HPDE6-E6E7 (cell line): ENCODE results near the gene HORMAD2.

Source experiments
- DNase-seq: peaks from one replicate; pipeline ENCODE4 v3.0.0; 2011; ENCODE audit warnings: missing footprints; ENCODE audit errors: extremely low spot score

The HORMAD2 gene

DNA sequence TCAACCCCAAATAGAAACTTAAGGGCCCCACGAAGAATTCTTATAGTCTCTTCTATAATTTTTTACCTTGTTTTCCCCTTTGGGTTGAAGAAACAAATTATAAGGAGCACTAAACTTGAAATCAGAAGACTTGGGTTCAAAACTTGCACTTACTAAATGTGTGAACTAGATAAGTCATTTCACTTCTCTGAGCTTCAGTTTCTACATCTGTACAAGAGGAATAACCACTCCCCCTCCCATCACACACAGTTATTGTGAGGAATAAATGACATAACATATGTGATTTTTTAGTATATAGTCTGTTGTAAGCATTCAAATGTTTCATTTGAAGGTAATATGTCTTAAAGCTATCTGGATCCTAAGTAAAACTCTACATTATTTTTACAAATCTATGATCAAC, 87.5 kb downstream of the HORMAD2 start:
- DNase-seq: no peak

DNA sequence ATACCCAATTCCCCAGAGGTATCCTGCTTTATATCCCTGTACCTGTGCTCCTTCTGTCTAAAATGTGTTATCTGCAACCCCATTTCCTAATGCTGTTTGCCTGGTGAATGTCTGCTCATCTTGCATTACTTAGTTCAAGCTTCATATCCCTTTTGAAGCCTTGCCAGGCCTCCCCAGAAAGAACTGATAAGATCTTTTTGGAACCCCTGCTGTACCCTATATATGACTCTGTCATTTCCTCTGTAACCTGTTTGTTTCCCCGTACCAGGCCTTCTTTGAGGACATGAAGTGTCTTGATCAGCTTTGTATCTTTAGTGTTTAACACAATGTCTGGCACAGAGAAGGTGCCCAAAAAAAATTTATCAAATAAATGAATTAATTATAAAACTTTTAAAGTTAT, 88.7 kb downstream of the HORMAD2 start:
- no peak for DNase-seq

DNA sequence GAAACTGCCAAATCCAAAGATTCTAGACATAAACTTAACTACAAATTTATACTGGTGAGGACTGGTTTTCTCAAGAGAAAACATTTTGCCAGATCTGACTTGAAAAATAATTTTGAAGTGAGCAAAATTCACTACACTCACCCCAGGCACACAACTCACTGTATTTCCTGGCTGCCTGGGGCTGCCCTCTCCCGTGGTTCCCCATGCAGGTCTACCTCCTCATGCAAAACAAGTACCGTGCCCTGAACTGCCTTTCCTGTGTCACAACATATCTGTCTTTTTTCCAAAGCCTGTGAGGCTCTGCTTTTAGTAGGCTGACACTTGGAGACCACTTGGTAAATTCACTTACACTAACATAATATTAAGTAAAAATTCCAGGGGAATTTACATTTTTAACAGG, 89.9 kb downstream of the HORMAD2 start:
- no peak for DNase-seq

DNA sequence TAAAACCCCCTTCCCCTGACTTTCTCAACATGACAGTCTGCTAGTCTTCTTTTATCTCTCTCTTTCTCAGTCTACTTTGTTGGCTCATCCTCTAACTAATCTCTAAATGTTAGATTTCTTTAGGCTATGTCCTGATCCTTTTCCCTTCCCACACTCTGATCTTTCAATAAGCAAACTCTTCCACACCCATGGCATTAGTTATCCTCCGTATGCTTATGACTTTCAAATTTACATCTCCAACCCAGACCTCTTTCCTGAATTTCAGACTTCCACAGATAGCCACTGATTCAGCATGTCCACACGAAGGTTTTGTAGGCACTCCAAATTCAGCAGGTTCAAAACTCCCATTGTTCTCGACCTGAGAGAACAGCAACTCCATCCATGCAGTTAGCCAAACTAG, 90.7 kb downstream of the HORMAD2 start:
- no peak for DNase-seq

DNA sequence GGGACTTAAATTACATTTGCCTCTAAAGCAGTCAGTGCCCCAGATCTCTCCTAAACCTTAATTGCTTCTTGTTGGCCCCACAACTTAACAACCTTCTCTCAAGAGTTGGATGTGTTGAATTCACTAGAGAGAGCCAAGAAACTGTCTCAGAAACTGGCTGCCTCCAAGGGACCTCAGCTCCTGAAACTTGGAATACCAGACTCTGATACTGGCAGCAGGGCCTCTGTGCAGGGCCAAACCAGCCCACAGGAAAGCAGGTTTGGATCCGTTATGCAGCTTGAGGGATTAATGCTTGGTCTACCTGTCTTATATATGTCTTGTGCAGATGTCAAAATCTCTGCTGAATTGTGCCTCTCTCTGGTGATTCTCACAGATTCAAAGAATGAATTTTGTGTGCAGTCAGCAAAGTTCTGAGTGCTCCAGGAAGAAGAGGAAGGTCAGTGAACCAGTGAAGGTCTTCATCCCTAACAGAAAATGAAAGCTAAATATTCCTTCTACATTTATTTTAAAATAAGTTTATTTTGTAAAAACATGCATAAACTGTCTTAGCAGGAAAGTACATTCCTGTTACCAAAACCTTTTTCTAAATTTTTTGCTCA, 95.5 kb downstream of the HORMAD2 start:
- no peak for DNase-seq

DNA sequence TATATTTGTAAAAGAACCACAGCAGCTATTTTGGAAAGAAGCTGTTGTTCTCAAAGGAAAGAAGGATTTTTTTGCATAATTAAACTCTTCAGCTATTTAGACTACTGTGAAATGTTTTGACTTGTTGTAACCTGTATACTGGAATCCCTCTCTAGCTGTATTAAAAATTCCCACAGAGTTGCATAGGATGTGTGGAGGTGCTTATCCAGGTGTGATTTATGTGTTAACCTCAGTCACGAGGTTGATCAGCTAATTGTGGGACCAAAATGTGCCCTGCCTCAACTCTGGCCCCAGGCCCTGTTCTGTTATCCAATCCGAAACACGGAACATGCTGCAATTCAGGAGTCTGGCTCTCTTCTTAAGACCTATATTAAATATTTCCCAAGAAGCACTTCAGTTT, 96.2 kb downstream of the HORMAD2 start:
- DNase-seq: no peak

DNA sequence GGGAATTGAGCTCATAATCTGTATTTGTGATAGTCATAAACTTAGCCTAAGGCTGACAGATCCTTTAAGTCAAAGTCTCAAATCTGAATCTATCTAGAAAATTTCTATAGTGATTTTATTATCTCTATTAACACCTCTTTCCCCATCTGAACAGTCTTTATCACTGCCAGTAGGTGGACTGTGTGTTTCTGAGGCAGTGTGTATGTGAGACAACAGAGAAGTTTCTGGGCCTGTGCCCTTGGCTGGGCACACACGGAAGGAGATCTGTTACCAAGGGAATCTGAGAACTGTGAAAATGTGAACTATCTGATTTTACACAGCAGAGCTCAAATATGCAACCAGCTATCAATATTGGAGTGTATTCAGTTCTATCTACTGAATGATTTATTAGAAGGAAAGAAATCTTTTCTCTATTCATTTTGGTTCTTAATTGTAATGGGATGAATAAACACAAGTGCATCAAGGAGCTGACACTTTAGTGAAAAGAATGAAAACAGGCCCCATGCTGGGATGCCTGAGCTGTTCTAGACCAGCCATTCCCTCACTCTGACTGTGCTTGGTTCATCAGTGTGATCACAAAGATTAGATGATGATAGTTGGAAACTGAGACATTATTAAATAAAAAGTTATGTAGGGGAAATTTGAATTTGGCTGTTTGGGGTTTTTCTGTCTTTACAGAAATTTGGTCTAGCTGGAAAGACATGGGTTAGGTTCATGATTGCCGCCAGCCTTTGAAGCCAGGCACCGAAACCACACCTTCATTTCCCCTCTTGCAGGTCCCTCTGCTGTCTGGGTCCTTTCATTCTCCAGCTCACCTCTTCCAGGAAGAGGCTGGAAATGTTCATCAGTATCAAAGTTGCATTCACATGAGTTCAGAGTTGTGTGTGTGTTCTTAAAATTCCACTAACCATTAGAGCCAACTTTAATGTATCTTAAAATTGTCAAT, 98.2 kb downstream of the HORMAD2 start:
- no peak for DNase-seq

DNA sequence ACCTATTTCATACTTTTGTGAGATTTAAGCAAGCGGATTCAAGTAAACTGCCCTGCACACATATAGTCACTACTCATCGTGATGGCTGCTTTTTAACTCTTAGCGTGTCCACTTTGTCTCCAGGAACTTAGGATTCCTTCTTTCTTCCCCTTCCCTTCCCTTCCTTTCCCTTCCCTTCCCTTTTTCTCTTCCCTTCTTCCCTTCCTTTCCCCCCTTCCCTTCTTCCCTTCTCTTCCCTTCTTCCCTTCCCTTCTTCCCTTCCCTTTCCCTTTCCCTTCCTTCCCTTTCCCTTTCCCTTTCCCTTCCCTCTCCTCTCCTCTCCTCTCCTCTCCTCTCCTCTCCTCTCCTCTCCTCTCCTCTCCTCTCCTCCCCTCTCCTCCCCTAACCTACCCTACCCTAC, 100.4 kb downstream of the HORMAD2 start:
- DNase-seq: no peak

DNA sequence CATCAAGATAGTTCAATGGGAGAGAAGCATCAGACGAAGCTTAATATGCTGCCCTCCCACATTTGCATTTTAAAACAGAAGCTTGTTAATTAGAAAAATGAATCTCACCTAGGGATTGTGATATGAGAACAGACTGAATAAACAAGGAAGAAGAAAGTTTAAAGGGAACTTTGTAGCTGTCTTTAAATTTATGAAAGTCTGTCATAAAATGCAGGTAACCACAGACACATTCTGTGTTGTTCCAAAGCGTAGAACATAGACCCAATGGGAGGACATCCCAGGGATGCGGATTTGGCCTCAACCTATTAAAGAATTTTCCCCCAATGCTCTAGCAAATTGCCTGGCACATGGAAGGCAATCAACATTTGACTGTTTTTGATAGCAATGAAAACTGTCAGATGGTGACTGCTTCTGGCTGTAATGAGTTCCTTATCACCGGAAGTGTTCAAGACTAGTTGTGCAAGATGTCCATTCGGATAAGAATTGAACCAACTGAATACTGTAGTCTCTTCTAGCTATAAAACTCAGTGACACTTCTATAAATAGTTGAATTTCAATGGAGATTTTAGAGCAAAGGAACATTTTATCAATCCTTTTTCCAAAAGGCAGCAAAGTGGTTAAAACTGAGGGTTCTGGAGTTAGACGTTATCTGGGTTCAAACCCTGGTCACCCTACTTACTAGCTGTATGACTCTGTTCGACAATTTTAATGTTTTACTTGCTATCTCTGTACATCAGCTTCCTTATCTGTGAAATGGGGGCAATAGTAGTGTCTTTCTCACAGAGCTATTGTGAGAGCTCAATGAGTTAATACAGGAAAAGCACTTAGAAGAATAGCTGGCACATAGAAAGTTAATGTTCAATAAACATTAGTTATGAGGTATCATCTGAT, 101.4 kb downstream of the HORMAD2 start:
- no peak for DNase-seq

DNA sequence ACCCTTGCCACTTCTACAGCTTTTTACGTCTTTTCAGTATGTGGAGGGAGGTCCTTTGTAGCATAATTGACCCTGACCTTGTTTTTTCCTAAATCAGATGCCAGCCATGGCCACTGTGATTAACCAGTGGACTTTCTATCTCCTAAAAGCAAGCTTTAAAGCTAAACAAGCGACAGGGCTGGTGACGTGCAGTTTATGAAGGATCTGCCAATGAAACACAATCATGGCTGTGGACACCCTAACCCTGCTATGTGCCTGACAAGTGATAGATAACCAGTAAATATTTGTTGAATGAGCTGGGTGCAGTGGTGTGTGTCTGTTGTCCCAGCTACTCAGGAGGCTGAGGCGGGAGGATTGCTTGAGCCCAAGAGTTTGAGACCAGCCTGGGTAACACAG, 102.1 kb downstream of the HORMAD2 start:
- DNase-seq: no peak

DNA sequence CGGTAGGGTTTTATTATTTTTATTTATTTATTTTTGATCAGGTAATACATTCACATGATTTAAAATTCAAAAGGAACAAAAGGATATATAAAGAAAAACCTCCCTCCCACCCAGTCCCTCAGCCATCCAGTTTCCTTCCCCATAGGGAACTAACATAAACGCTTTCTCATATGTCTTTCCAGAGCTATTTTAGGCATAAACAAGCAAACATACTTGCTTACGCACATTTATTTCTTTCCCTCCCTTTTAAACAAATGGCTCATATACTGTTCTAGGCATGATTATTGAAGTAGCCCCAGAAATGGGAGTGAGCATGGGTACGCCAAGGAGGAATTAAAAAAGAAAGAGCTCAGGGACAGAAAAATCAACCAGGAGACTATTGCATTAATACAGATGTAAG, 102.6 kb downstream of the HORMAD2 start:
- DNase-seq: no peak

DNA sequence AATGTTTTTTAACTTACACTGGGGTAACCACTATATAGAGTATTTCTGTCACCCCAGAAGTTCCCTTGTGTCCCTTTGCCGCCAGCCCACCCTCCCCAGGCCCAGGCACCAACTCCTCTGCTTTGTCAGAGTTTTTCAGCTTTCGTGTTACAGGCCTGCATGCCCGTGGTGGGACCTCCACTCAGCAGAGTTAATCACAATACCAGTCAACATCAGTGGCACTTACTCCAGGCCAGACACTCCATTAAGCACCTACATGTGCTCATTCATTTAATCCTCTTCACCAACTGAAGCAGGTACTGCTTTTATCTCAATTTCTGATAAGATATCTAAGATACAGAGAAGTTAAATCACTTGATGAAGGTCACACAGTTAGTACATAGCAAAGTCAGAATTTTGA, 103.0 kb downstream of the HORMAD2 start:
- no peak for DNase-seq

DNA sequence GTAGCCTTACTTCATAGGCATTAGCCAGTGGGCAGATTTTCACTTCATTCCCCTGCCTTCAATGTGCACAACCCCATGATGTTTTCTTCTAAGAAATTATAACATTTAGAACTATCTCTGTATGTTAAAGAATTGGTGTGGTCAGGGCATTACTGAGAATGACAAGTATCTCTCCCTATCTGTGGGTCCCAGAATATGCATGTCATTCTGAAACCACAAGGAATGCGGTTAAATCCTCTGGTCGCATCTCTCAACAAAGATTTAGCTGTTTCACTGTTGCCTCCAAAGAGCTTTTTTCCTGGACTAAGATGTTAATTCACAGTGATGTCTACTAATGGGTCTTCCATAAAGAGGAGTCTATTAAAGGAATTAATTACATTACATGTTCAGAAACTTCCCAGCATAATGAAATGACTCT, 103.6 kb downstream of the HORMAD2 start:
- DNase-seq: no peak

DNA sequence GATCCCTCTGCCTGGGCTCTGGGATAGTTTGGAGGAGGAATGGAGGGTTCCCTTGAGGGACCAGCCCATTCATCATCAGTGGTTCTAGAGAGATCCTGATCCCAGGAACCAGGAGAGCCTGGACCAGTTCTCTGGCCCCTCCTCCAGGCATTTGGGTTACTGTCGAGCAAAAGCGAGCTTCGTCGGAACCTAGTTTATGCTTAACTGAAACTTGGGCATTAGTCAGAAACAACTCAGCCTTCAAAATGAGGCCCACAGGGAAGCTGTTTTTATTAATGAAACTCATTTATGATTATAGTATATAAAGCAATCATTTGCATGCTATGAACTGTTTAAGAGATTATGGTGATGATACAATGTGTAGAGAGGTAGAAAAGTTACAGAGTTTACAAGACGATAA, 104.9 kb downstream of the HORMAD2 start:
- DNase-seq: no peak

DNA sequence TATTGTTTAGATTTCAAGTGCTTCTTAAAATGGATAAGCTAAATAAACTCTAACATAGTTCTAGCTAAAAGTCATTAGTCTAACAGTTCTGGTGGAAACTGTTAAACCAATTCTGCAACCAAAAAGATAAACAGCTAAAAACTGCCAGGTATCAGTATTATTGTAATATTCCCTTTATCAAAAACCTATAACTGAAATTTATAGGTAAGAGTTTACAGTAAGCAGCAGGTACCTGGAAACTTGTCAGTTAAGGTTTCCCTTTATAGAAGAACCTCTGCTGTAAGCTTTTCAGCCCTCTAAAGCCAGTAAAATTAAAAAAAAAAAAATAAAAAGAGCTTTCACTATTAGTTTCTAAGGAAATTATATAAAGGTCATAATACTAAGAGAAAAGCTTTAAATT, 105.3 kb downstream of the HORMAD2 start:
- DNase-seq: no peak

DNA sequence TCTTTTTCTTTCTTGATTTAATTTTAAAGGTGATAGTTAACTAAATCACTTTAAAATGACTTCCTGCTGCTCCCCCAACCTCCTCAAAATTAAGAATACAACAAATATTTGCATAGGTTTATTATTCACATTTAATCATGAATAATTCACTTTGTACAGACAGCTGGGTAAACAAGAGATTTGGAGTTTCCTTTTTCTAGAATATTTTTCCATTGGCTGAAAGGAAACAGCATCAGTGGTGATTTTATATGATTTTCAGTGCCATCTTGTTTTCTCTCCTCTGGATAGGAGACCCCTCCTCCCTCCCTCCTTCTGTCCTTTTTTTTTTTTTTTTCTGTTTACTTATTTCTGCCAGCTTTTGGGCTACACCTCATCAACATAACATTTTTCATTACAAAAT, 105.8 kb downstream of the HORMAD2 start:
- no peak for DNase-seq

DNA sequence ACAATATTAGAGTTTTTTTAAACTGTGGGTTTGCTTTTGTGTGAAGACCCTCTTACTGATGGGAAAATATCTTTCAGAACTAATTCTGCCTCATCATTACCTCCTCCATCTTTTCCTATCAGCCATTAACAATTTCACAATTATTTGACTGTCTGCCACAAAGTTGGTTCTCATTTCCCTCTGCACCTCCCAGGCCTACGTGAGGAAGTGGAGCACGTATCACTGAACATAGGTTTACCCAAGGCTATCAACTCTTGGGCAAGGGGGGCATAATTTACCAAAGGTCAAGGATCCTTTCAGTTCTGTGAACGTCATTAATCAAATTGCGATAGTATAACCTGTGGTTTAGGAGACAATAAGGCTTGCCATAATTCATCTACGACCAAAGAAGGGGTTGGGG, 106.2 kb downstream of the HORMAD2 start:
- DNase-seq: no peak

DNA sequence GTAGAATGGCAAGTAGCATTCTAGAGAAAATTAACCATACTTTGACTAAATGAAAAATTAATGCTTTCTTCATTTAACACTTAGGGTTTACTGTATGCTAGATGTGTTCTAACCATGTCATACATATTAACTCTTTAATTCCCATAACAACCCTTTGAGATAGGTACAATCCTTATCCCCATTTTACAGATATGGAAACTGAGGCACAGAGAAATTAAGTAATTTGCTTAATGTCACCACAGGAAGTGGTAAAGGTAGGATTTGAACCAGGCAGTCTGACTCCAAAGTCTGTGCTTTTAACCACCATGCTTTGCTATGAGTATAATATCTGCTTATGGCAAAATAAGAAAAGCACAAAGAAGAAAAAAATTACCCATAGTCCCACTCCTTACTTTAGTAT, 106.8 kb downstream of the HORMAD2 start:
- no peak for DNase-seq

DNA sequence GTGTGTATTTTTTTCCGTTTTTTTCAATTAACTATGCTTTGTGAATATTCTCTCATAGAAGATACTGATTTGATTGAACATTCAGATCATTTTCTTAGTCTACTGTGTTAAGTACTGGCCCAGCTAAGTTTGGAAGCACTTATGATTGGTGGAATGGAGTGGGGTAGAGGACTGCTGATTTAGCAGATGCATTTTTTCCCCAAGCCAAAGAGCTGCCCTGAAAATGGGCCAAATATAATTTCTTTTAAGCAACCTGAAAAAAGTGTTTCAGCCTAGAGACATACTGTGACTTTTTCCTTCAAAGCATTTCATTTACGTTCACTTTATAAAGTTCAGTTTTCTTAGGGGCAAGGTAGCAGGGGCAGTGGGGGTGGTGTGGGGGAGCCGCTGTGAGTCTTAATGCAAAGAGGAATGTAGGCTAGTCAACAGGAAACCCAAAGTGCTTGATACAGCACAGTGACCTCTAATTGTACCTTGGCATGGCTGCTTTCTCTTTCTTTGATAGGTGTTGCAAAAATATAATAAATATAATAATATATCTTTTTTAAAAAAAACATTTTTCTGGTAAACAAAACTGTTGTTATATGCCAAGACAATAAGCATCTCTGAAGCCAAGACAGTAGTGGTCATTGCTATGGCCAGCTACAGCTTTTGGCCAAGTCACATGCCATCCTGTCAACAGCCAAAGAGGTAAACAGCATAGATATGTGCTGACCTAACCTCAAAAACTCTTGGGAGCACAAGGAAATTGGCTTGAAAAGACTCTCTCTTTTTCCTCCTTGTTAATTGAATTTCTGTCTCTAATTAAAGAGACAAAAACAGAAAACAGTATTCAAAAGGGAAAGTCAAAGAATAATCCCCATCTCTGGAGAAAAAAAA, 107.5 kb downstream of the HORMAD2 start:
- no peak for DNase-seq

DNA sequence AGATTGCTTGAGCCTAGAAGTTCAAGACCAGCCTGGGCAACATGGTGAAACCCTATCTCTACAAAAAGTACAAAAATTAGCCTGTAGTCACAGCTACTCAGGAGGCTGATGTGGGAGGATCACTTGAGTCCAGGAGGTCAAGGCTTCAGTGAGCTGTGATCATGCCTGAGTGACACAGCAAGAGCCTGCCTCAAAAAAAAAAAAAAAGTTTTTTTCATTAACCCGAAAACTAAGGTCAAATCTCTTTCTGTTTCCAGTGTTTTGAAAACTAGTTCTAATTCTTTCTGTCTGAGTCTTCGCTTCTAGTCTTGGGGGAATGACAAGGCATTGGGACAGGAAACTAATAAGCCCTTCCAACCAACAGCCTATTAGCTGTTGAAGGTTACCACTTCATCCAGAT, 108.6 kb downstream of the HORMAD2 start:
- DNase-seq: no peak

DNA sequence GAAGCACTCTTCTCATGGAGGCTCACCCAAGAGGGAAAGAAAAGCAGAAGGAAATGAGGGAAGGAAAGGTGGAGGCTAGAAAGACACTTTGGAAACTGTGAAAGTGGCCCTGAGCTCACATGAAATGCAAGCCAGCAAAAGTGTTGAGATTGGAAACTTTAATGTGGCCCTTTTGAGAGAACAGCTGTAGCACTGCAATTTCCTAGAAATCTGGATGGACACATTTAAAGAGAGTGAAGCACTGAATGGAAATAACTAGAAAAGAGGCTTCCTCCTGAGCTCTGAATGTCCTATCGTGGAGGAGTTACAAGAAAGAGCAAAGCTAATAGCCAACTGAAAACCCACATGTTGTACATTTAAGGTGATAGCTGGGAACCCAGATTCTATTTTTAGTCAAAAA, 110.3 kb downstream of the HORMAD2 start:
- DNase-seq: no peak
